K562 (cell line): ENCODE measurements around the gene TSHR. TPM values are rescaled to one million over a fixed set of nuclear protein-coding genes. Genes with fewer than 3 reads are reported as not detected.

ENCODE experiments used
- ATAC-seq: fragments of 200-7000 bp; cut with Tn5 transposase; 3 replicates; pipeline ENCODE4 v1.9.1; 2020; ENCODE audit warnings: moderate library complexity
- BruUV-seq: library from RNA; stranded (reverse); fragments of 400-500 nt; replicated peaks from 2 replicates; lab custom pipeline; 2021; lab: Mats Ljungman, UMichigan
- CTCF ChIA-PET: fragments of 300-600 bp; formaldehyde crosslinking; extraction: SDS; loops from one replicate; lab custom pipeline; 2021; ENCODE audit warnings: low intra/inter-chr PET ratio; lab: Yijun Ruan, JAX
- POLR2A ChIA-PET: fragments of 300-600, 350-650 bp; sonication (Branson Sonifier 250); formaldehyde crosslinking; extraction: SDS; loops from one replicate; lab custom pipeline; 2021; ENCODE audit warnings: antibody characterized with exemption, inconsistent platforms; lab: Yijun Ruan, JAX
- DNase-seq, 4 experiments: peaks; one replicate each; pipeline versions ENCODE4 v3.0.0 to v3.0.0-alpha.2; 2011 to 2018; ENCODE audit warnings: low spot score in 3 of 4, mixed read lengths in 3 of 4; ENCODE audit errors: extremely low read depth in 1 of 4
- FAIRE-seq: peaks from 2 replicates; lab custom pipeline; 2011; peaks lifted over from hg19 to GRCh38; lab: Jason Lieb, UNC
- H2AFZ ChIP-seq: 2 replicates; pipeline ENCODE4 v1.6.0; 2011; ENCODE audit warnings: low read depth, low read length, control low read depth, inconsistent platforms
- H3K27ac ChIP-seq: fragments of 200-600 bp; 3 replicates; pipeline ENCODE4 v1.8.0; 2011; ENCODE audit warnings: low read depth, mild to moderate bottlenecking, control low read depth, inconsistent platforms, low read length, moderate library complexity, mixed read lengths; ENCODE audit errors: extremely low read depth
- H3K27me3 ChIP-seq, 2 experiments: fragments of 300-600 bp in 1 of 2; 2 replicates in 1 of 2; 3 replicates in 1 of 2; pipeline versions ENCODE4 v1.6.0 to v1.8.0; 2011; ENCODE audit warnings: inconsistent platforms in 2 of 2, low read length in 2 of 2, mild to moderate bottlenecking in 1 of 2, mixed read lengths in 1 of 2, moderate library complexity in 1 of 2; ENCODE audit not compliant: control insufficient read depth in 2 of 2, insufficient read depth in 2 of 2
- H3K36me3 ChIP-seq: fragments of 300-600 bp; 3 replicates; pipeline ENCODE4 v1.8.0; 2011; ENCODE audit warnings: mild to moderate bottlenecking, low read length, inconsistent platforms; ENCODE audit not compliant: control insufficient read depth, insufficient read depth
- H3K4me1 ChIP-seq, 2 experiments: fragments of 200-600 bp in 1 of 2; replicated peaks in 1 of 2; 2 replicates in 1 of 2; 3 replicates in 1 of 2; pipeline versions ENCODE4 v1.5.1 to v1.8.0; 2011; ENCODE audit warnings: inconsistent platforms in 2 of 2, low read length in 2 of 2, mild to moderate bottlenecking in 1 of 2, mixed read lengths in 1 of 2, moderate library complexity in 1 of 2; ENCODE audit not compliant: control insufficient read depth in 2 of 2, insufficient read depth in 2 of 2
- H3K4me2 ChIP-seq: 2 replicates; pipeline ENCODE4 v1.6.1; 2011; ENCODE audit warnings: low read length, control low read depth, inconsistent platforms, mixed read lengths; ENCODE audit not compliant: insufficient read depth
- H3K4me3 ChIP-seq: fragments of 200-600 bp; sonication (generic), shearing (Covaris generic); 2 replicates; pipeline ENCODE4 v1.5.1; 2016; ENCODE audit warnings: control low read depth, inconsistent platforms
- H3K79me2 ChIP-seq: fragments of 200-600 bp; 3 replicates; pipeline ENCODE4 v1.8.0; 2011; ENCODE audit warnings: low read length, inconsistent platforms; ENCODE audit not compliant: control insufficient read depth, insufficient read depth
- H3K9ac ChIP-seq, 2 experiments: 2 replicates each; pipeline versions ENCODE4 v1.6.0 to v1.6.1; 2011; ENCODE audit warnings: low read depth in 2 of 2, low read length in 2 of 2, control low read depth in 1 of 2, inconsistent platforms in 1 of 2, mild to moderate bottlenecking in 1 of 2, mixed read lengths in 1 of 2; ENCODE audit not compliant: insufficient read depth in 1 of 2
- H3K9me1 ChIP-seq: one replicate; pipeline ENCODE4 v1.6.0; 2011; ENCODE audit warnings: inconsistent platforms, mild to moderate bottlenecking, low read length, moderate library complexity; ENCODE audit not compliant: control insufficient read depth, insufficient read depth
- H3K9me3 ChIP-seq: replicated peaks from 2 replicates; pipeline ENCODE4 v1.5.1; 2011; ENCODE audit warnings: low read depth, low read length, inconsistent platforms; ENCODE audit not compliant: control insufficient read depth, insufficient read depth
- H4K20me1 ChIP-seq: replicated peaks from 2 replicates; pipeline ENCODE4 v1.6.1; 2011; ENCODE audit warnings: low read length, inconsistent platforms, mixed read lengths; ENCODE audit not compliant: control insufficient read depth, insufficient read depth
- ATF3 ChIP-seq, 2 experiments: fragments of 450-650 bp in 1 of 2; sonication (generic) in 1 of 2; formaldehyde crosslinking in 1 of 2; IDR thresholded peaks in 1 of 2; conservative IDR thresholded peaks in 1 of 2; 2 replicates each; pipeline versions ENCODE4 v1.6.1 to v1.8.1; 2016 to 2023; ENCODE audit warnings: mild to moderate bottlenecking in 2 of 2, moderate library complexity in 2 of 2, inconsistent platforms in 1 of 2, missing genetic modification reagents in 1 of 2
- ESRRB ChIP-seq: fragments of 250-450 bp; sonication (Bioruptor Pico); IDR thresholded peaks from 2 replicates; pipeline ENCODE4 v1.5.0; 2020; ENCODE audit warnings: mild to moderate bottlenecking, moderate library complexity, borderline replicate concordance
- GATAD2B ChIP-seq: fragments of 450-650 bp; IDR thresholded peaks from 2 replicates; pipeline ENCODE4 v1.6.1; 2017; ENCODE audit warnings: mild to moderate bottlenecking, borderline replicate concordance
- NR2C1 ChIP-seq, 2 experiments: fragments of 450-650 bp; IDR thresholded peaks; 2 replicates each; pipeline ENCODE4 v1.6.1; 2017; ENCODE audit warnings: mild to moderate bottlenecking in 2 of 2, antibody characterized with exemption in 1 of 2, inconsistent platforms in 1 of 2, missing compliant biosample characterization in 1 of 2, missing genetic modification characterization in 1 of 2
- WGBS: fragments of 100-300 bp; shearing (Covaris generic); methylation state at CpG from one replicate; pipeline ENCODE4 v1.1.6; 2016; ENCODE audit warnings: low coverage, mixed read lengths; ENCODE audit not compliant: insufficient coverage; ENCODE audit errors: missing lambda C conversion rate; 5-methylcytosine and 5-hydroxymethylcytosine counted together
- in situ Hi-C: fragments of 300-500 bp; cut with MboI; formaldehyde crosslinking; loops from 4 replicates; pipeline ENCODE4 v1.15.0; 2018; ENCODE audit warnings: inconsistent platforms, mixed read lengths
- intact Hi-C: fragments of 100-400 bp; cut with micrococcal nuclease; formaldehyde crosslinking; loops from 2 replicates; pipeline ENCODE4 v1.14.2; 2022
- polyA plus RNA-seq, 8 experiments: library from polyadenylated mRNA; depleted of rRNA in 4 of 8; stranded (reverse) in 5 of 8; unstranded in 3 of 8; fragments of >200 nt; fragmentation: Nextera tagmentation in 2 of 8; fragmentation: Illumina TruSeq in 1 of 8; extraction: Ambion mirVana in 2 of 8; extraction: Trizol in 1 of 8; gene quantifications; 2 replicates each; pipeline versions ENCODE4 v1.2.1 to v1.2.3, GENCODE V29; 2011 to 2014; ENCODE audit warnings: inconsistent platforms in 1 of 8, missing spikeins in 1 of 8
- total RNA-seq, 7 experiments: library from RNA; depleted of rRNA in 6 of 7; stranded (reverse); fragments of >200 nt in 6 of 7; fragmentation: Illumina TruSeq in 2 of 7; extraction: Trizol in 2 of 7; gene quantifications; 2 replicates each; pipeline versions ENCODE4 v1.2.1 to v1.2.3, GENCODE V29; 2011 to 2021; ENCODE audit warnings: low replicate concordance in 1 of 7
- TF ChIP-seq, protein P1 (sequence below), 2 experiments: fragments of 450-650 bp; IDR thresholded peaks; 2 replicates each; pipeline ENCODE4 v1.6.1; 2018; ENCODE audit warnings: mild to moderate bottlenecking in 2 of 2, low read depth in 1 of 2; ENCODE audit not compliant: partially characterized antibody in 2 of 2

TSHR gene
- total and polyA plus RNA-seq, 9 of the 15 experiments (the other 6 are each of a cell fraction or from before 2014, with no cell fraction given) = 0.01 to 0.10 TPM; not detected in 7

- TF ChIP-seq NR2C1 (IDR thresholded peaks at IDR 0.05) (no peak), NR2C1 (tag; IDR thresholded peaks at IDR 0.05) (no peak), ESRRB (CRISPR knock-in tag) (no peak)
- TF ChIP-seq, all 486 proteins: peak for 0
Observed at GRCh38 chr14:80955416-80955941, at the start of gene TSHR (continued).

- intact Hi-C loops = no loop called here
- H3K9me1 ChIP-seq = no peaks in the 10 kb centered on the region
- no peaks in the 10 kb centered on the region for H4K20me1 ChIP-seq
- ChIA-PET POLR2A (no interaction called here), CTCF (no interaction called here)
- no TSS peak for BruUV-seq
- 0 out of 3 replicates have a peak, but pooled peaks cover 2% of the 10 kb centered on the region for H3K36me3 ChIP-seq
- H3K79me2 ChIP-seq = no peaks in the 10 kb centered on the region
- H3K4me3 ChIP-seq = no peak overlapping the region
- DNase-seq = no peak
- no peaks in the 10 kb centered on the region for H3K9me3 ChIP-seq
- in situ Hi-C loops = no loop called here
- no peak overlapping the region for H3K27ac ChIP-seq
- H3K9ac ChIP-seq = no peak overlapping the region
- H2AFZ ChIP-seq = no peak overlapping the region
- H3K4me2 ChIP-seq = no peak overlapping the region
- no peaks in the 10 kb centered on the region for H3K27me3 ChIP-seq
- no peak for FAIRE-seq
- 89% methylated on average over 1 of the region's 1 CpG for WGBS
- no peaks in the 10 kb centered on the region for H3K4me1 ChIP-seq
- TF ChIP-seq GATAD2B = no peak
- ATAC-seq = no peak
Observed at GRCh38 chr14:80906336-80906735, 49.1 kb upstream of the TSHR start.

DNA sequence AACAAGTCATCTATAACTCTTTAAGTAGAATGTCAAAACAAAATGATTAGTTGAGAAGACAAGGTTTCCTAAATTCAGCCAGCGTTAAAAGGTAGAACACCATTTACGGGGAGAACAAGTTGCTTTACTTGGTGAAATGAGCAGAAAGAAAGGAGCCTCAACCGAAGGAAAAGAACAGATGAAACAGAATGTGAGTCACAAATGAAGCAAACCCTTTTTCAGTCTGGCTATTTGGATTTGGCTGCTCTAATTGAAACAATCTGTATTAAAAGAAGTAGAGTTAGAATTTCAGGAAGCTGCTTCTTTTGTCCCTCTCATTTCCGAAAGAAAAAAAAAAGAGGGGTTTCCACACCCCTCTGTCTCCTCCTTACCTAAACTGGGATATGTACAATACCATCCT, 48.5 kb upstream of the TSHR start:
- H3K9ac ChIP-seq = no peak overlapping the region
- H3K9me3 ChIP-seq = no peaks in the 10 kb centered on the region
- intact Hi-C loops = no loop called here
- H3K4me2 ChIP-seq = no peak overlapping the region
- TF ChIP-seq, protein P1, sequence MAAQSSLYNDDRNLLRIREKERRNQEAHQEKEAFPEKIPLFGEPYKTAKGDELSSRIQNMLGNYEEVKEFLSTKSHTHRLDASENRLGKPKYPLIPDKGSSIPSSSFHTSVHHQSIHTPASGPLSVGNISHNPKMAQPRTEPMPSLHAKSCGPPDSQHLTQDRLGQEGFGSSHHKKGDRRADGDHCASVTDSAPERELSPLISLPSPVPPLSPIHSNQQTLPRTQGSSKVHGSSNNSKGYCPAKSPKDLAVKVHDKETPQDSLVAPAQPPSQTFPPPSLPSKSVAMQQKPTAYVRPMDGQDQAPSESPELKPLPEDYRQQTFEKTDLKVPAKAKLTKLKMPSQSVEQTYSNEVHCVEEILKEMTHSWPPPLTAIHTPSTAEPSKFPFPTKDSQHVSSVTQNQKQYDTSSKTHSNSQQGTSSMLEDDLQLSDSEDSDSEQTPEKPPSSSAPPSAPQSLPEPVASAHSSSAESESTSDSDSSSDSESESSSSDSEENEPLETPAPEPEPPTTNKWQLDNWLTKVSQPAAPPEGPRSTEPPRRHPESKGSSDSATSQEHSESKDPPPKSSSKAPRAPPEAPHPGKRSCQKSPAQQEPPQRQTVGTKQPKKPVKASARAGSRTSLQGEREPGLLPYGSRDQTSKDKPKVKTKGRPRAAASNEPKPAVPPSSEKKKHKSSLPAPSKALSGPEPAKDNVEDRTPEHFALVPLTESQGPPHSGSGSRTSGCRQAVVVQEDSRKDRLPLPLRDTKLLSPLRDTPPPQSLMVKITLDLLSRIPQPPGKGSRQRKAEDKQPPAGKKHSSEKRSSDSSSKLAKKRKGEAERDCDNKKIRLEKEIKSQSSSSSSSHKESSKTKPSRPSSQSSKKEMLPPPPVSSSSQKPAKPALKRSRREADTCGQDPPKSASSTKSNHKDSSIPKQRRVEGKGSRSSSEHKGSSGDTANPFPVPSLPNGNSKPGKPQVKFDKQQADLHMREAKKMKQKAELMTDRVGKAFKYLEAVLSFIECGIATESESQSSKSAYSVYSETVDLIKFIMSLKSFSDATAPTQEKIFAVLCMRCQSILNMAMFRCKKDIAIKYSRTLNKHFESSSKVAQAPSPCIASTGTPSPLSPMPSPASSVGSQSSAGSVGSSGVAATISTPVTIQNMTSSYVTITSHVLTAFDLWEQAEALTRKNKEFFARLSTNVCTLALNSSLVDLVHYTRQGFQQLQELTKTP (IDR thresholded peaks at IDR 0.05; ENCODE audit: low read depth in 1 of 2, partially characterized antibody in 2 of 2) = no peak
- TF ChIP-seq ATF3 (IDR thresholded peaks at IDR 0.05) (no peak), ATF3 (CRISPR knock-in tag; conservative IDR thresholded peaks at IDR 0.05) (no peak)
- TF ChIP-seq, all 486 proteins: peak for 0
- Histone ChIP-seq H4K20me1 (no peaks in the 10 kb centered on the region), H2AFZ (no peak overlapping the region), H3K4me1 (no peaks in the 10 kb centered on the region), H3K27ac (no peak overlapping the region), H3K79me2 (no peaks in the 10 kb centered on the region), H3K4me3 (no peak overlapping the region), H3K9me1 (no peaks in the 10 kb centered on the region), H3K36me3 (0 out of 3 replicates have a peak, but pooled peaks cover 2% of the 10 kb centered on the region), H3K27me3 (no peaks in the 10 kb centered on the region)
- DNase-seq = no peak
- in situ Hi-C loops = no loop called here
- CTCF ChIA-PET = no interaction called here
- POLR2A ChIA-PET = no interaction called here
- no peak for FAIRE-seq
- no peak for ATAC-seq
- WGBS = 81% methylated on average over 3 of the region's 4 CpGs
- no TSS peak for BruUV-seq
